ENCODE results near the gene ARSG. TPM values are rescaled to one million over a fixed set of nuclear protein-coding genes. Genes with fewer than 3 reads are reported as not detected.
"Not testable (repeated sequence)": the region's sequence is repeated elsewhere in the genome, so short reads cannot be mapped to it uniquely, and the experiment has no call there.

ARSG gene
- total and polyA plus RNA-seq, 12 donors: 2.1 to 49.6 (median 12.7) TPM

DNA sequence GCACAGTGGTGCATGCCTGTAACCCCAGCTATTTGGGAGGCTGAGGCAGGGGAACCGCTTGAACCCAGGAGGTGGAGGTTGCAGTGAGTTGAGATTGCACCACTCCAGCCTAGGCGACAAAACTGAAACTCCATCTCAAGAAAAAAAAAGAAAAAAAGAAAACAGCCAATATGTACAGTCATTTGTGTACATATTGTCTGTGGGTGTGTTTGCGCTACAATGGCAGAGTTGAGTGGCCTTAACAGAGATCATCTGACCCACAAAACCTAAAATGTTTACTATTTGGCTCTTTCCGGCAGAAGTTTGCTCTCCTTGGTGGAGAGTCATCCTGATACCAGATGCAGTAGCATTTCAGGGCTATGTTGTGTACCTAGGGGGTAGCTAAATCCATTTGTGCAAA lies 57.9 kb downstream of the ARSG start:
- TF ChIP-seq POLR2A (IDR thresholded peaks at IDR 0.05) (no peak), CTCF (IDR thresholded peaks at IDR 0.05) (no peak)
- intact Hi-C loops (cut with DNase I): no loop called here
- no peak for DNase-seq
- no peaks in the 10 kb centered on the region for H3K4me1 ChIP-seq (replicated peaks in 1 of 2)
- no peaks in the 10 kb centered on the region for H3K36me3 ChIP-seq (replicated peaks in 1 of 2)
- WGBS, 4 donors: 81 to 95% (median 87%) methylated on average over 4 of the region's 4 CpGs
- H3K27ac ChIP-seq: no peak overlapping the region
- H3K27me3 ChIP-seq: no peaks in the 10 kb centered on the region
- no peaks in the 10 kb centered on the region for H3K9me3 ChIP-seq (replicated peaks in 1 of 3)
- no peak overlapping the region for H3K4me3 ChIP-seq

DNA sequence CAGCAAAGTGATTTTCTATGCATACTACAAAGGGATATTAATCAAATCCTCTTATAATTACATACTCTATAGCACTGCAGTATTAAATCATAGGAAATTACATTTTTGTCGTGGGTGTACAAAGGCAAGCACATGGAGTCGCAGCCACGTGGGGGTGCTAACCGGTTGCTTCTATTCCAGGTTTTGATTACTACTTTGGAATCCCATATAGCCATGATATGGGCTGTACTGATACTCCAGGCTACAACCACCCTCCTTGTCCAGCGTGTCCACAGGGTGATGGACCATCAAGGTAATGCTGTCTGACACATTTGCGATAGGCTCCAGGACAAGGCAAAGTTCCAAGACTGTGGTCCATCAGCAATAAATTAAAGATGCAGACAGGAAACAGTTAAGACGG lies 60.1 kb downstream of the ARSG start:
- H3K4me3 ChIP-seq: no peak overlapping the region
- H3K36me3 ChIP-seq (replicated peaks in 1 of 2): no peaks in the 10 kb centered on the region
- no peaks in the 10 kb centered on the region for H3K4me1 ChIP-seq (replicated peaks in 1 of 2)
- peak in 1 of 7 donors; percentile 56 for DNase-seq
- H3K27me3 ChIP-seq: no peaks in the 10 kb centered on the region
- H3K27ac ChIP-seq: no peak overlapping the region
- H3K9me3 ChIP-seq (replicated peaks in 1 of 3): no peaks in the 10 kb centered on the region
- whole genome bisulfite sequencing, 4 donors: 73 to 79% (median 73%) methylated on average over 7 of the region's 7 CpGs
- intact Hi-C loops (cut with DNase I): no loop called here
- no peak for TF ChIP-seq CTCF (IDR thresholded peaks at IDR 0.05)
- no peak for TF ChIP-seq POLR2A (IDR thresholded peaks at IDR 0.05)

DNA sequence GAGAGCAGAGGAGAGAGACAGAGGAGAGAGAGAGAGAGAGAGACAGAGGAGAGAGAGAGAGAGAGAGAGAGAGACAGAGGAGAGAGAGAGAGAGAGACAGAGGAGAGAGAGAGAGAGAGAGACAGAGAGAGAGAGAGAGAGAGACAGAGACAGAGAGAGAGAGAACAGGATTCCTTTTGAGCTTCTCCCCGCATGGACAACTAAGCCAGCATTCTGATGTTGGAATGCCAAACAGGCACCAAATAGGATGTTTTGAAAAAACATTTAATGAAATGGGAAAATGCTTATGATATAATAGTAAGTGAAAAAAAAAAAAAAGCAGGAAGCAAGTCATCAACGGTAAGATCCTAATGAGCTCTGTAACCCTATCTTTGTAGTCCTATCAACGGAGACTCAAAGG lies 60.7 kb downstream of the ARSG start:
- DNase-seq: no peak
- Histone ChIP-seq H3K4me1 (replicated peaks in 1 of 2) (no peaks in the 10 kb centered on the region), H3K27me3 (no peaks in the 10 kb centered on the region), H3K36me3 (replicated peaks in 1 of 2) (no peaks in the 10 kb centered on the region), H3K4me3 (no peak overlapping the region), H3K9me3 (replicated peaks in 1 of 3) (no peaks in the 10 kb centered on the region), H3K27ac (no peak overlapping the region)
- 82 to 87% (median 84%) methylated on average over 3 of the region's 3 CpGs for WGBS, 4 donors
- intact Hi-C loops (cut with DNase I): no loop called here
- TF ChIP-seq CTCF (IDR thresholded peaks at IDR 0.05) (no peak), POLR2A (IDR thresholded peaks at IDR 0.05) (no peak)

- H3K4me3 ChIP-seq; H3K27ac ChIP-seq; H3K4me1 ChIP-seq (replicated peaks in 1 of 2); intact Hi-C loops (cut with DNase I); H3K27me3 ChIP-seq; H3K9me3 ChIP-seq (replicated peaks in 1 of 3); DNase-seq; H3K36me3 ChIP-seq (replicated peaks in 1 of 2): not testable (repeated sequence)
- WGBS, 4 donors: 92 to 96% (median 93%) methylated on average over 9 of the region's 9 CpGs
Measured at GRCh38 chr17:68352671-68353070, 61.4 kb downstream of the ARSG start.

DNA sequence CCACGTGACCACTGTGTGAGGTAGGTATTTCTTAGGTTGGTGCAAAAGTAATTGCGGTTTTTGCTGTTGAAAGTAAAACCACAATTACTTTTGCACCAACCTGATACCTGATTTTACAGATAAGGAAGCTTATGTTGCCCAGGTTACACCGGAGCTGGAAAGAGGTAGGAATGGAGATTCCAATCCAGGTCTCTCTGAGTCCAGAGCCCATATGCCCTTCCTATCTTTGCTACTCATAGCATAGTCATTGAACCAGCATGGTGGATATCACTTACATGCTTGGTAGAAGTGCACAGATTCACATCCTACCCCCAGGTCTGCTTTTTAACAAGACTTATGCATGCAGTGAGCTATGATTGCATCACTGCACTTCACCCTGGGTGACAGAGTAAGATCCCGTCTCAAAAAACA lies 61.8 kb downstream of the ARSG start:
- no peak for TF ChIP-seq POLR2A (IDR thresholded peaks at IDR 0.05)
- no peak for TF ChIP-seq CTCF (IDR thresholded peaks at IDR 0.05)
- Histone ChIP-seq H3K4me3 (no peak overlapping the region), H3K4me1 (replicated peaks in 1 of 2) (no peaks in the 10 kb centered on the region), H3K36me3 (replicated peaks in 1 of 2) (no peaks in the 10 kb centered on the region), H3K27ac (no peak overlapping the region), H3K9me3 (replicated peaks in 1 of 3) (no peaks in the 10 kb centered on the region), H3K27me3 (no peaks in the 10 kb centered on the region)
- no peak for DNase-seq
- intact Hi-C loops (cut with DNase I): no loop called here
- WGBS, 4 donors: 82 to 90% (median 87%) methylated on average over 4 of the region's 4 CpGs

GRCh38 chr17:68354311-68354710 lies 63.0 kb downstream of the ARSG start:
- H3K4me1 ChIP-seq (replicated peaks in 1 of 2); H3K27me3 ChIP-seq; intact Hi-C loops (cut with DNase I); H3K4me3 ChIP-seq; H3K9me3 ChIP-seq (replicated peaks in 1 of 3); H3K27ac ChIP-seq; DNase-seq; H3K36me3 ChIP-seq (replicated peaks in 1 of 2): not testable (repeated sequence)
- 80 to 94% (median 86%) methylated on average over 2 of the region's 2 CpGs for WGBS, 4 donors

DNA sequence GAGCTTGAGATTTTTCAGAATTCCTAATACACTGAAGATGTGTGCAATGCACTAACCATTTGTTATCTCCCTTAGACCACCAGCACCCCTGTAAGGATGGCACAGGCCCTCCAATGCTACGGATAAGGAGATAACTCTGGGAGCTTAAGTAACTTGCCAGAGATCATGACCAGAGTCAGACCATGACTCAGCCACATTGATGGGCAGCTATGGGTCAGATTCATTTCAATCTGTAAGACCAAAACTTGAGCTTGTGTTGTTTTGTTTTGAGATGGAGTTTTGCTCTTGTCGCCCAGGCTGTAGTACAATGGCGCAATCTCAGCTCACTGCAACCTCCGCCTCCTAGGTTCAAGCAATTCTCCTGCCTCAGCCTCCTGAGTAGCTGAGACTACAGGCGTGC lies 63.8 kb downstream of the ARSG start:
- intact Hi-C loops (cut with DNase I); H3K27me3 ChIP-seq; H3K27ac ChIP-seq; H3K36me3 ChIP-seq (replicated peaks in 1 of 2); H3K4me3 ChIP-seq; H3K4me1 ChIP-seq (replicated peaks in 1 of 2); DNase-seq; H3K9me3 ChIP-seq (replicated peaks in 1 of 3): not testable (repeated sequence)
- 81 to 91% (median 87%) methylated on average over 5 of the region's 5 CpGs for WGBS, 4 donors
